Stomach (tissue), 4 donors: ENCODE results near the gene PFDN2.

ENCODE experiments used
- CTCF ChIP-seq, 7 experiments: fragments of 450-650 bp in 4 of 7; fragments of 200-600 bp in 3 of 7; sonication (generic) in 3 of 7; IDR thresholded peaks; one replicate each; pipeline ENCODE4 v1.5.1; 2016 to 2019; ENCODE audit warnings: antibody characterized with exemption in 7 of 7, control low read depth in 2 of 7, mild to moderate bottlenecking in 1 of 7
- EP300 ChIP-seq: sonication (generic); formaldehyde crosslinking; IDR thresholded peaks from one replicate; pipeline ENCODE4 v1.6.1; 2017; ENCODE audit warnings: antibody characterized with exemption
- POLR2AphosphoS5 ChIP-seq, 3 donors: sonication (generic); formaldehyde crosslinking; IDR thresholded peaks; one replicate each; pipeline ENCODE4 v1.6.1; 2016; ENCODE audit warnings: antibody characterized with exemption in 3 of 3

- no peak for TF ChIP-seq CTCF (IDR thresholded peaks at IDR 0.05)
- TF ChIP-seq POLR2AphosphoS5 (IDR thresholded peaks at IDR 0.05) = no peak
- no peak for TF ChIP-seq EP300
These were observed 6.7 kb downstream of the PFDN2 start for GRCh38 chr1:161111117-161111516.
